OCI-LY3 (cell line): ENCODE results near the gene GULP1.

ENCODE experiments used
- EZH2phosphoT487 ChIP-seq: fragments of 200-600 bp; shearing (Covaris generic); IDR thresholded peaks from 2 replicates; pipeline ENCODE4 v1.6.1; 2018; ENCODE audit warnings: antibody characterized with exemption, mixed run types, low read depth
- TF ChIP-seq, protein P1 (sequence below): fragments of 200-600, 300-600 bp; sonication (generic); IDR thresholded peaks from 2 replicates; pipeline ENCODE4 v1.5.1; 2014; ENCODE audit warnings: antibody characterized with exemption, low read length, low read depth

DNA sequence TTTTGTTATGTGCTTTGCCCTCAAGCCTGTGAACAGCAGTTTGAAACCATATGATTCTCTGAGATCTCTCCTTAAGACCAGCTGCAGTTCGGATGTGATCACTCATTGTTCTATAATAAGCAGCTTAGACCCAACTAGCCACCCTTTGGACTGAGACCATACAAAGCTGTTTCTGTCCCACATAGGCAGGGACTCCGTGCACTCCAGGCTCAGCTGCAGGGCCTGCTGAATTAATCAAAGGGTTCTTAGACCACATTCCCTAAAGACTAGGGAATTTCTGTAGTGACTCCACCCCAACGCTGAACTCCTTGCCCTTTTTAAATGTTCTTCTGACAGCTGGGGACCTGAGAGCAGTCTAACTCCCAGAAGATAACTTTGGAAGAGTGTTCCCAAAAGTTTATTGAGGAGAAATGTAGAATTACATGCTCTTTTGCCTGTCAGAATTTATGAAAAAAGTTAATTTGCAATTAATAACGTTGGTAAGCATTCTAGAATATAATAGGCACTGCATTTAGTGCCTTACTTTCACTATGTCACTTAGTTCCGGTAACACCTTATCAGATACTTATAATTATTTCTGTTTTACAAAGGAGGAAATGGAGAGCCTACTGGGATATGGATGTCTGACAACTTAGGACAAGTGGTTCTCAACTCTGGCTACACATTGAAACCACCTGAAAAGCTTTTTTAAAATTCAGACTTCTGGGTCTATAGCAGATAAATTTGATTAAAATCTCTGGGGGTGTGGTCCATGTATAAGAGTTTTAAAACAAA lies 42.3 kb downstream of the GULP1 start:
- TF ChIP-seq, protein P1, sequence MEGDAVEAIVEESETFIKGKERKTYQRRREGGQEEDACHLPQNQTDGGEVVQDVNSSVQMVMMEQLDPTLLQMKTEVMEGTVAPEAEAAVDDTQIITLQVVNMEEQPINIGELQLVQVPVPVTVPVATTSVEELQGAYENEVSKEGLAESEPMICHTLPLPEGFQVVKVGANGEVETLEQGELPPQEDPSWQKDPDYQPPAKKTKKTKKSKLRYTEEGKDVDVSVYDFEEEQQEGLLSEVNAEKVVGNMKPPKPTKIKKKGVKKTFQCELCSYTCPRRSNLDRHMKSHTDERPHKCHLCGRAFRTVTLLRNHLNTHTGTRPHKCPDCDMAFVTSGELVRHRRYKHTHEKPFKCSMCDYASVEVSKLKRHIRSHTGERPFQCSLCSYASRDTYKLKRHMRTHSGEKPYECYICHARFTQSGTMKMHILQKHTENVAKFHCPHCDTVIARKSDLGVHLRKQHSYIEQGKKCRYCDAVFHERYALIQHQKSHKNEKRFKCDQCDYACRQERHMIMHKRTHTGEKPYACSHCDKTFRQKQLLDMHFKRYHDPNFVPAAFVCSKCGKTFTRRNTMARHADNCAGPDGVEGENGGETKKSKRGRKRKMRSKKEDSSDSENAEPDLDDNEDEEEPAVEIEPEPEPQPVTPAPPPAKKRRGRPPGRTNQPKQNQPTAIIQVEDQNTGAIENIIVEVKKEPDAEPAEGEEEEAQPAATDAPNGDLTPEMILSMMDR: no peak
- TF ChIP-seq EZH2phosphoT487: no peak
